IPS-NIHi7 (cell line): Measurements from ENCODE around the gene AOC1.
"Not testable (repeated sequence)": the region's sequence is repeated elsewhere in the genome, so short reads cannot be mapped to it uniquely, and the experiment has no call there.

Experiments used
- DNase-seq: peaks from one replicate; pipeline ENCODE4 v3.0.0; 2012; ENCODE audit warnings: mixed read lengths; ENCODE audit errors: extremely low spot score

The AOC1 gene

GRCh38 chr7:150897502-150898474, 45.5 kb downstream of the AOC1 start:
- DNase-seq, result no peak

GRCh38 chr7:150898475-150899011, 46.2 kb downstream of the AOC1 start:
- DNase-seq, result peak; percentile 89

- no peak for DNase-seq
These were observed 48.4 kb downstream of the AOC1 start for GRCh38 chr7:150900675-150901074.

GRCh38 chr7:150901160-150902035, 49.1 kb downstream of the AOC1 start:
- DNase-seq, result no peak

GRCh38 chr7:150902078-150903033, 50.0 kb downstream of the AOC1 start:
- DNase-seq, result no peak

GRCh38 chr7:150903606-150904005, 51.3 kb downstream of the AOC1 start:
- DNase-seq, result no peak

- DNase-seq, result no peak
These were observed 51.9 kb downstream of the AOC1 start for GRCh38 chr7:150904011-150904909.

- DNase-seq, result no peak
These were observed 55.9 kb downstream of the AOC1 start for GRCh38 chr7:150908173-150908572.

GRCh38 chr7:150909200-150909995, 57.1 kb downstream of the AOC1 start:
- no peak for DNase-seq

GRCh38 chr7:150910305-150910995, 58.1 kb downstream of the AOC1 start:
- not testable (repeated sequence) for DNase-seq

GRCh38 chr7:150910996-150911422, 58.7 kb downstream of the AOC1 start:
- DNase-seq, result no peak
